ENCODE measurements around the gene INAVA.
"Not testable (repeated sequence)": the region's sequence is repeated elsewhere in the genome, so short reads cannot be mapped to it uniquely, and the experiment has no call there.

GRCh38 chr1:200911936-200912335, 17.2 kb downstream of the INAVA start:
- not testable (repeated sequence) for TF ChIP-seq CTCF (IDR thresholded peaks at IDR 0.05; ENCODE audit: low read depth, low read length); EZH2phosphoT487 (IDR thresholded peaks at IDR 0.05; ENCODE audit: low read depth)
